ENCODE results near the gene CLTCL1.

- TF ChIP-seq POLR2AphosphoS5 (IDR thresholded peaks at IDR 0.05; ENCODE audit: low read depth) (no peak), CTCF (conservative IDR thresholded peaks at IDR 0.05; ENCODE audit: low read depth in 2 of 2) (no peak), JUNB (IDR thresholded peaks at IDR 0.05; ENCODE audit: unreplicated experiment) (no peak), EZH2phosphoT487 (IDR thresholded peaks at IDR 0.05; ENCODE audit: unreplicated experiment) (no peak), ZNF331 (CRISPR knock-in tag; IDR thresholded peaks at IDR 0.05; ENCODE audit: low read depth) (no peak)
Observed at GRCh38 chr22:19194766-19195536, 96.6 kb downstream of the CLTCL1 start.

All from GM23338 (cell line).